HG03280 (cell line): ENCODE measurements around the gene MYBPC2.

Source experiments
- ATAC-seq: cut with Tn5 transposase; IDR thresholded peaks from one replicate; pipeline ENCODE4 v1.9.1; 2021; ENCODE audit warnings: mild to moderate bottlenecking, moderate library complexity; ENCODE audit not compliant: unreplicated experiment

Gene MYBPC2

GRCh38 chr19:50513746-50514345 is 81.2 kb downstream of the MYBPC2 start, which contains the start of gene ASPDH:
TSS of gene ASPDH (minus strand) at chr19:50513913. CDS start at chr19:50513823, 90 bp downstream.
- ATAC-seq = no peak

DNA sequence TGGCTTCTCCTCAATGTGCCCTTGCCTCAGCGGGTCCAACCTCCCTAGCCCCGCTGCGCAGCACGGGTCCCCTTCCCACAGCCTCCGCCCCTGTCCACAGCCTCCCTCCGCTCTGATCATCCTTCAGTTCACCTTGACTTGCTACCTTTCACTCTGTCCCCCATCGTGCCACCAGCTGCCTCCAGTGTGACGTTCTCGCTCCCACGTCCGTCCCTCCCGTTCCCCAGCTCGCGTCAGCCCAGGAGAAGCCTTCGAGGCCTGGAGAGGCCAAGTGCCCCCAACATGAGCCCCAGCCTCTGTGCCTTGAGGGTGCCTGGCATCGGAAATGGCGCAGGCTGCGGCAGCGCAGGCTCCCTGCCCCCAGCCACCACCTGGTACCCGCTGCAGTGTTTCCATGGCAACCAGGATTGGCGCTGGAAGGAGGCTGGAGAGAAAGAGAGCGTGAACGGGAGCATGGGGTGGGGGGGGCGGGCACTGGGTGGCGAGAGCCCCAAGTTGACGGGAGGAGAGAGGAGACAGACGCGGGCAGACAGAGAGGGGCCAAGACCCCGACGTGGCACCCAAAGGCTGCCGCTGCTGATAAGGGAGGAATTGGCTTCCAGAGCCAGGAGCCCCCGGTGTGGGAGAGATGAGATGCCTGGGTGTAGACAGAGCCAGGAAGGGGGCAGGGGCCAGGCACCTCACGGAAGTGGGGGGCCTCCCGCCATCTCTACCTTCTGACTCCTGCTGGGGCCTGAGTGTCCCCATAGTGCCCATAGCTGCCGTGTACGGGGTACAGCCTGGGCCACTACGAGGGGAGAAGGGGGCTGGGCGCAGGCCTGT is 81.9 kb downstream of the MYBPC2 start:
- ATAC-seq = no peak

DNA sequence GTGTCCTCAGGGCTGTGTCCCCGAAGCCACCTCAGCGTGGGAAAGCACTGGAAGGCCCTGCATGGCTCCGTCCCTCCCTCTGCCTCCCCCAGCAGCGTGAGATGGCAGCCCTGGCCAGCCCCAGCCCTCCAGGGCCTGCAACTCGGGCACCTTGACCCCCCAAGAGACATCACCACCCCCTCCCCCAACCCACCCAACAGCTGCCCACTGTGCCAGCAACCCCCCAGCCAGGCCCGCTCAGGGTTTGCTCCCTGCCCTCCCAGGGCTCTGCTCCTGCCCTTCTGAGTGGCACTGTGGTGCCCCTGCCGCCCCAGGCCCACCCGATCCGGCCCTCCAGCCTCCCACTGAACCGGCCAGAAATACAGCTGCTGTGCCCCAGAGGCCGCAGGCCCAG is 82.5 kb downstream of the MYBPC2 start:
- ATAC-seq = no peak
